ENCODE measurements around the gene SLC25A4. TPM values are rescaled to one million over a fixed set of nuclear protein-coding genes. Genes with fewer than 3 reads are reported as not detected.
A peak's percentile ranks its signal among the peaks of the same experiment; 100 is the strongest.

The SLC25A4 gene
- total RNA-seq, 1 donor from 2014 or later = 27.7 TPM

GRCh38 chr4:185119927-185120630, 23.0 kb upstream of the SLC25A4 start:
- Mint-ChIP-seq H3K36me3 (ENCODE audit: unreplicated experiment) (no peaks in the 10 kb centered on the region), H3K4me1 (ENCODE audit: unreplicated experiment) (peaks cover 10% of the 10 kb centered on the region), H3K27me3 (ENCODE audit: unreplicated experiment) (peaks cover 24% of the 10 kb centered on the region), H3K9me3 (ENCODE audit: unreplicated experiment) (no peaks in the 10 kb centered on the region), H3K27ac (ENCODE audit: unreplicated experiment) (no peak overlapping the region), H3K4me3 (ENCODE audit: unreplicated experiment) (no peak overlapping the region)
- TF ChIP-seq CTCF (IDR thresholded peaks at IDR 0.05) = no peak
- no peak for DNase-seq (ENCODE audit: extremely low spot score, unreplicated experiment)

DNA sequence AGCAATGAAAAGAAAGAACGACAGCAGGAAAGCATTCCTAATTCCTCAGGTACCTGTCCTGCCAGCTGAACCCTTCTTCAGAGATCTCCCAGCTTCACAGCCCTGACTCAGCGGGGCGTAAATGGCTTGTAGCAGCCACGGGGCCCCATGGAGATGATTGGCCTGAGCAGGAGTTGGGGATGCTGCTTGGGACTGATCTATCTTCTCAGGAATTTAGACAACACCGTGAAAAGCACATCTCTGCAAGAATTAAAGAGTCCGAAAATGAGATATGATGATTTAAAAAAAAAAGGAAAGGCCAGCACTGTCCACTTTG, 22.5 kb upstream of the SLC25A4 start:
- DNase-seq (ENCODE audit: extremely low spot score, unreplicated experiment) = no peak
- TF ChIP-seq CTCF (IDR thresholded peaks at IDR 0.05) = no peak
- no peaks in the 10 kb centered on the region for H3K36me3 Mint-ChIP-seq (ENCODE audit: unreplicated experiment)
- H3K4me3 Mint-ChIP-seq (ENCODE audit: unreplicated experiment) = no peak overlapping the region
- peaks cover 26% of the 10 kb centered on the region for H3K27me3 Mint-ChIP-seq (ENCODE audit: unreplicated experiment)
- H3K27ac Mint-ChIP-seq (ENCODE audit: unreplicated experiment) = no peak overlapping the region
- peaks cover 10% of the 10 kb centered on the region for H3K4me1 Mint-ChIP-seq (ENCODE audit: unreplicated experiment)
- no peaks in the 10 kb centered on the region for H3K9me3 Mint-ChIP-seq (ENCODE audit: unreplicated experiment)

DNA sequence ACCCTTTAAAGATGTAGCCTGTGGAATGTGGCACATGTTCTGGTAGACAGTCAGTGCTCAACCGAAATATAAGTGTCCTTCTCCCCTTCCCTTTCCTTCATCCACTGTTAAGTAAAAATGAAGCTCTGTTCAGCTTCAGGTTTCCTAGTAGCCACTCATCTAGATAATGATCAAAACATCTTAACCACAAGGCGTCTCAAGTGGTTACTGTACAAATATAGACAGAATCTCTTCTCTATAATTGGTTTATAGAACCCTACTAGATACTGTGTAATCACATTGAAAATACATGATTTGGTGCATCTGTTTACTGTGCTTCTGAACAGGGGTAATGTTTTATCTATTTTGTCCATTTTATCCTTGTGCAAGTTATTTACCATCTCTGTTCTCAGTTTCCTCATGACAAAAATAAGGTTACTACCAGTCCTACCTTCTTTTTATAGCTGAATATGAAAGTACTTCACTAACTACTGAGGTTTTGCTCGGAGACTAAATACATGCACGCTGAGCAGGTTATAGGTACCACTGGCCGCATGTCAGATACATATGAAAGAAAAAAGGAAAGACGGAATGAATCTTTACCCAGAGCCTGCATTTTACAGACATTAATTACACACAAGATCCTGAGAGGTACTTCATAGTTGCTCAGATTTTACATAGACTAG, 20.3 kb upstream of the SLC25A4 start:
- Mint-ChIP-seq H3K4me1 (ENCODE audit: unreplicated experiment) (peaks cover 9% of the 10 kb centered on the region), H3K4me3 (ENCODE audit: unreplicated experiment) (no peak overlapping the region), H3K36me3 (ENCODE audit: unreplicated experiment) (no peaks in the 10 kb centered on the region), H3K27me3 (ENCODE audit: unreplicated experiment) (peaks cover 26% of the 10 kb centered on the region), H3K27ac (ENCODE audit: unreplicated experiment) (no peak overlapping the region), H3K9me3 (ENCODE audit: unreplicated experiment) (no peaks in the 10 kb centered on the region)
- no peak for TF ChIP-seq CTCF (IDR thresholded peaks at IDR 0.05)
- DNase-seq (ENCODE audit: extremely low spot score, unreplicated experiment) = no peak

GRCh38 chr4:185124006-185124405, 19.1 kb upstream of the SLC25A4 start:
- peaks cover 11% of the 10 kb centered on the region for H3K4me1 Mint-ChIP-seq (ENCODE audit: unreplicated experiment)
- peaks cover 26% of the 10 kb centered on the region for H3K27me3 Mint-ChIP-seq (ENCODE audit: unreplicated experiment)
- no peak for DNase-seq (ENCODE audit: extremely low spot score, unreplicated experiment)
- H3K9me3 Mint-ChIP-seq (ENCODE audit: unreplicated experiment) = no peaks in the 10 kb centered on the region
- no peak overlapping the region for H3K27ac Mint-ChIP-seq (ENCODE audit: unreplicated experiment)
- no peak for TF ChIP-seq CTCF (IDR thresholded peaks at IDR 0.05)
- no peak overlapping the region for H3K4me3 Mint-ChIP-seq (ENCODE audit: unreplicated experiment)
- no peaks in the 10 kb centered on the region for H3K36me3 Mint-ChIP-seq (ENCODE audit: unreplicated experiment)

DNA sequence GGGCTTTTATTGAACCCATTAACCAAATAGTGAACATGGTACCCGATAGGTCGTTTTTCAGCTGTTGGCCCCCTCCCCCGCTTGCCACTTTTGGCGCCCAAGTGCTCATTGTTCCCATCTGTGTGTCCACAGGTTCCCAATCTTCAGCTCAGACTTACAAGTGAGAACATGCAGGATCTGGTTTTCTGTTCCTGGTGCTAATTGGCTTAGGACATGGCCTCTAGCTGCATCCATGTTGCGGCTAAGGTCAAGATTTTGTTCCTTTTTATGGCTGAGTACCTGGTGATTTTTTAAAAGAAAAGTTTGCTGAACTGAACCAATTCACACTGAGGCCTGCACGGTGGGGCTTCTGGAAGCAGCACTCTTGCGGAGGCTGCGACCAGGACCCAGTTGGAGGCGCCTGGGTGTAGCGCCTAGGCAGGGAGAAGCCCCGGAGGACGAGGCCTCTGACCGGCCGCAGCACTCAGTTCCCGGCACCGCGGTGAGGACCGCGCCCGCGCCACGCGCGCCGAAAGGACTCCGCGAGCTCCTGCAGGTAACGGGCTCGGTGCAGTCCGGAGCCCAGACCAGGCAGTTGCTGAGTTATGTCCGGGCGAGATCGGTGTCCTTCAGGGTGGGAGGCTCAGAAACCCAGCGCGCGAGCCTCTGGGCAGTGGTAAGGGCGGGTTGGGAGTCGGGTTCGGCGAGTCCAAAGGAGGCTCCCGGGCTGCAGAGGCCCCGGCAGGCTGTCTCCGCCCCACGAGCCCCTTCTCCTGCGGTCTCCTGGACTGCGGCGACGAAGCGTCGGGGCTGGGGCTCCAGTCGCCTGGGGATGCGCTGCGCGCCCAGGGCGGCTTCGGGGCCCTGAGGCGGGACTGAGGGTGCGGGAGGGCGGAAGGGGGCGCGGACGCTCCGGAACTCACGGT, 15.8 kb upstream of the SLC25A4 start:
- H3K36me3 Mint-ChIP-seq (ENCODE audit: unreplicated experiment) = no peaks in the 10 kb centered on the region
- no peak for TF ChIP-seq CTCF (IDR thresholded peaks at IDR 0.05)
- no peaks in the 10 kb centered on the region for H3K9me3 Mint-ChIP-seq (ENCODE audit: unreplicated experiment)
- peaks cover 26% of the 10 kb centered on the region for H3K27me3 Mint-ChIP-seq (ENCODE audit: unreplicated experiment)
- H3K27ac Mint-ChIP-seq (ENCODE audit: unreplicated experiment) = no peak overlapping the region
- peaks cover 7% of the 10 kb centered on the region for H3K4me1 Mint-ChIP-seq (ENCODE audit: unreplicated experiment)
- no peak for DNase-seq (ENCODE audit: extremely low spot score, unreplicated experiment)
- peak overlapping the region; percentile 77 for H3K4me3 Mint-ChIP-seq (ENCODE audit: unreplicated experiment)
